ENCODE measurements around the gene DOC2B. TPM values are rescaled to one million over a fixed set of nuclear protein-coding genes. Genes with fewer than 3 reads are reported as not detected.

The DOC2B gene
- total RNA-seq, 6 experiments from 2014 or later = not detected

DNA sequence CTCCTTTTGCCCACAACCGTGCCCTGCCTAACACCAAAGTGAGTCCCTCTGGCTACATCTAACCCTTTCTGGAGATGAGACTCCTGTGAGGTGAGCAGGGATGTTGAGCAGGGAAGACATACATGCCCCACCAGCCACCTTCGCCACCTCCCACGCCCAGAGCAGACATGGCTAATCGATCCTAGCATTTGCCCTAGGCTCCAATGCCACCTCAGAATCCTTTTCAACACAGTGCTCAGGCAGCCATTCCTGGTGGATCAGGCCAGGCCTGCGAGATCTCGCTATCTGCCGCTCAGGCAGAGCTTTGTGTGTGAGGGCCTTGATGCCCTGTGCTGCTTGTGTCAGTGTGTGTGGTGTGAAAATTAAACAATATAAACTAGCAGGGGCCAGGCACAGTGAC lies 23.1 kb downstream of the DOC2B start:
- no peaks in the 10 kb centered on the region for H3K36me3 Mint-ChIP-seq (ENCODE audit: low read depth)
- no peak for TF ChIP-seq CTCF (IDR thresholded peaks at IDR 0.05)
- no peak overlapping the region for H3K4me3 Mint-ChIP-seq
- H3K4me1 Mint-ChIP-seq (ENCODE audit: low read depth) = no peaks in the 10 kb centered on the region
- peaks cover 39% of the 10 kb centered on the region for H3K27me3 Mint-ChIP-seq (ENCODE audit: insufficient read depth)
- no peak overlapping the region for H3K27ac Mint-ChIP-seq
- no peaks in the 10 kb centered on the region for H3K9me3 Mint-ChIP-seq
- DNase-seq = no peak

- DNase-seq = no peak
- Mint-ChIP-seq H3K9me3 (no peaks in the 10 kb centered on the region), H3K27me3 (ENCODE audit: insufficient read depth) (peaks cover 34% of the 10 kb centered on the region), H3K4me1 (ENCODE audit: low read depth) (peaks cover under 1% of the 10 kb centered on the region), H3K27ac (no peak overlapping the region), H3K4me3 (no peak overlapping the region), H3K36me3 (ENCODE audit: low read depth) (no peaks in the 10 kb centered on the region)
- TF ChIP-seq CTCF (IDR thresholded peaks at IDR 0.05) = no peak
These were observed 23.5 kb downstream of the DOC2B start for GRCh38 chr17:157901-158300.

GRCh38 chr17:156946-157345 lies 24.5 kb downstream of the DOC2B start:
- Mint-ChIP-seq H3K27me3 (ENCODE audit: insufficient read depth) (peaks cover 27% of the 10 kb centered on the region), H3K36me3 (ENCODE audit: low read depth) (no peaks in the 10 kb centered on the region), H3K4me1 (ENCODE audit: low read depth) (peaks cover 7% of the 10 kb centered on the region), H3K4me3 (no peak overlapping the region), H3K27ac (no peak overlapping the region), H3K9me3 (no peaks in the 10 kb centered on the region)
- no peak for TF ChIP-seq CTCF (IDR thresholded peaks at IDR 0.05)
- DNase-seq = no peak

DNA sequence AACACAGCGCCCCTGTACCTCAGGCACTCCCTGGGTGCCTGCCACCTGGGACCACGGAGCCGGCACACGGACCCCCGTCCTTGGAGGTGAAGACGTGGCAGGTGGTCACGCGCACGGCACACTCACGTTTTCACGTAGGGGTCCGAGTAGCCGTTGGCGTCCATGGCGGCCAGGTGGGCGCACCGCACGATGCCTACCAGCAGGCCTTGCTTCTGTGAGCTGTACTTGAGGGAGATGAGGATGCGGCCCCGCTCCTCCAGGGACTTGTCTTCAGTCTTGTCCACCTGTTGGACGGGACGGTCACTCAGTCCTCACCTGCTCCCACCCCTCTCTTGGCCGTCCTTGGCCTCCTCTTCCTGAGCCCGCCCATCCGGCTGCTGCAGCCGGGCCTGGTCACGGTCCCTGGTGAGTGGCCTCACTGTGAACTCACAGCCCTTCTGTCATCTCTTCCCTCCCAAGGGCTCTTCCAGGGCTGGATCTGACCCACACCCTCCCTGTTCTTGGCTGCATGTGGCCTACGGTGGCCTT lies 25.3 kb downstream of the DOC2B start:
- H3K9me3 Mint-ChIP-seq = no peaks in the 10 kb centered on the region
- H3K36me3 Mint-ChIP-seq (ENCODE audit: low read depth) = no peaks in the 10 kb centered on the region
- peaks cover 25% of the 10 kb centered on the region for H3K27me3 Mint-ChIP-seq (ENCODE audit: insufficient read depth)
- no peak overlapping the region for H3K4me3 Mint-ChIP-seq
- no peak overlapping the region for H3K27ac Mint-ChIP-seq
- H3K4me1 Mint-ChIP-seq (ENCODE audit: low read depth) = peaks cover 7% of the 10 kb centered on the region
- no peak for TF ChIP-seq CTCF (IDR thresholded peaks at IDR 0.05)
- no peak for DNase-seq

- no peak for TF ChIP-seq CTCF (IDR thresholded peaks at IDR 0.05)
- Mint-ChIP-seq H3K27me3 (ENCODE audit: insufficient read depth) (peaks cover 19% of the 10 kb centered on the region), H3K9me3 (no peaks in the 10 kb centered on the region), H3K36me3 (ENCODE audit: low read depth) (no peaks in the 10 kb centered on the region), H3K4me1 (ENCODE audit: low read depth) (peaks cover 7% of the 10 kb centered on the region), H3K4me3 (no peak overlapping the region), H3K27ac (no peak overlapping the region)
- no peak for DNase-seq
These were observed 25.9 kb downstream of the DOC2B start for GRCh38 chr17:155576-155975.

- Mint-ChIP-seq H3K9me3 (no peaks in the 10 kb centered on the region), H3K36me3 (ENCODE audit: low read depth) (no peaks in the 10 kb centered on the region), H3K27ac (no peak overlapping the region), H3K27me3 (ENCODE audit: insufficient read depth) (peaks cover 20% of the 10 kb centered on the region), H3K4me3 (no peak overlapping the region), H3K4me1 (ENCODE audit: low read depth) (peaks cover 7% of the 10 kb centered on the region)
- no peak for DNase-seq
- TF ChIP-seq CTCF (IDR thresholded peaks at IDR 0.05) = no peak
These were observed 27.6 kb downstream of the DOC2B start for GRCh38 chr17:153851-154250.
